ENCODE results near the gene AOPEP. TPM values are rescaled to one million over a fixed set of nuclear protein-coding genes. Genes with fewer than 3 reads are reported as not detected.

AOPEP gene
- total RNA-seq, 1 experiment from 2014 or later, result 32.4 TPM

DNA sequence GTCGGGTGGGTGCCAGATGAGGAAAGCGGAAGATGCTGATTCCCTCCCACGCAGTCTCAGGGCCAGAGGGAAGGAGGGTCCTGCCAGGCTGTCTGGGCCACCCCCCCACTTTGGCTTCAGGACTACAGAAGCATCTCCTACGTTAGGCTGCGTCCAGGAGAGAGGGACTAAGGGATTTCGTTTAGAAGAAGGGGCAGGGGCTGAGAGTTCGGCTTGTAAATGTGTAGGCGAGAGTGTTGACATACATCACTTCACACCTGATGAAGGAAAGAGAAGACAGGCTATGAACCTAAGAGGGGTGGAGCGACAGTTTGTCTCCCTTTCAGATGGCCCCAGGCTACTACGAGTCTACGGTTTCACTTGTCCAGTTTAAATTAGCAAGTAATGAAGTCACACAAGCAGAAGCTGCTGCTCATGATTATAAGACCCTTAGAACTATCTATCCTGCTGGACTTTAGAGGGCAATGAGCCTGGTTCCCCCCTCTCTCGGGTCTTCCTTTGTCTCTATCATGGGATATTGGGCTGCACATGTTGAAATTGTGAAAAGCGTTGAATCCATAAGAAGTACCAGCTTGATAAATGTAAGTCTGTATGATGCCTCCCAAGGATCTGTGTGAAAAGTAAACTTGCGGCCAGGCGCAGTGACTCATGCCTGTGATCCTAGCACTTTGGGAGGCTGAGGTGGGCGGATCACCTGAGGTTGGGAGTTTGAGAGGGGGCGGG is 193.0 kb downstream of the AOPEP start:
- peaks cover 8% of the 10 kb centered on the region for H3K36me3 Mint-ChIP-seq (ENCODE audit: insufficient read depth, unreplicated experiment)
- peak; percentile 95 for DNase-seq (ENCODE audit: unreplicated experiment)
- ChIA-PET CTCF (interaction anchor here (0.7 to 0.8 kb wide), 2 partner anchors 137 to 1448 kb away, joined by 3 read pairs; no protein-coding TSS in a partner anchor), POLR2A (interaction anchor here (0.6 to 8.2 kb wide), 14 partner anchors 10 to 189 kb away, joined by 3 to 80 read pairs (median 4); no protein-coding TSS in a partner anchor)
- intact Hi-C loops (cut with micrococcal nuclease), result loop anchor here (5.0 kb wide), 1 partner anchor 52 kb away; no protein-coding TSS in a partner anchor
- H3K27me3 Mint-ChIP-seq (ENCODE audit: insufficient read depth, unreplicated experiment), result no peaks in the 10 kb centered on the region
- TF ChIP-seq, protein P1, sequence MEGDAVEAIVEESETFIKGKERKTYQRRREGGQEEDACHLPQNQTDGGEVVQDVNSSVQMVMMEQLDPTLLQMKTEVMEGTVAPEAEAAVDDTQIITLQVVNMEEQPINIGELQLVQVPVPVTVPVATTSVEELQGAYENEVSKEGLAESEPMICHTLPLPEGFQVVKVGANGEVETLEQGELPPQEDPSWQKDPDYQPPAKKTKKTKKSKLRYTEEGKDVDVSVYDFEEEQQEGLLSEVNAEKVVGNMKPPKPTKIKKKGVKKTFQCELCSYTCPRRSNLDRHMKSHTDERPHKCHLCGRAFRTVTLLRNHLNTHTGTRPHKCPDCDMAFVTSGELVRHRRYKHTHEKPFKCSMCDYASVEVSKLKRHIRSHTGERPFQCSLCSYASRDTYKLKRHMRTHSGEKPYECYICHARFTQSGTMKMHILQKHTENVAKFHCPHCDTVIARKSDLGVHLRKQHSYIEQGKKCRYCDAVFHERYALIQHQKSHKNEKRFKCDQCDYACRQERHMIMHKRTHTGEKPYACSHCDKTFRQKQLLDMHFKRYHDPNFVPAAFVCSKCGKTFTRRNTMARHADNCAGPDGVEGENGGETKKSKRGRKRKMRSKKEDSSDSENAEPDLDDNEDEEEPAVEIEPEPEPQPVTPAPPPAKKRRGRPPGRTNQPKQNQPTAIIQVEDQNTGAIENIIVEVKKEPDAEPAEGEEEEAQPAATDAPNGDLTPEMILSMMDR (IDR thresholded peaks at IDR 0.05; ENCODE audit: unreplicated experiment), result no peak
- no peaks in the 10 kb centered on the region for H3K9me3 Mint-ChIP-seq (ENCODE audit: unreplicated experiment)
- peak overlapping the region; percentile 59 for H3K4me3 Mint-ChIP-seq (ENCODE audit: unreplicated experiment)
- peaks cover 65% of the 10 kb centered on the region for H3K4me1 Mint-ChIP-seq (ENCODE audit: insufficient read depth, unreplicated experiment)
- no TSS peak for BruUV-seq (replicated peaks)
- H3K27ac Mint-ChIP-seq (ENCODE audit: low read depth, unreplicated experiment), result peak overlapping the region; percentile 85

DNA sequence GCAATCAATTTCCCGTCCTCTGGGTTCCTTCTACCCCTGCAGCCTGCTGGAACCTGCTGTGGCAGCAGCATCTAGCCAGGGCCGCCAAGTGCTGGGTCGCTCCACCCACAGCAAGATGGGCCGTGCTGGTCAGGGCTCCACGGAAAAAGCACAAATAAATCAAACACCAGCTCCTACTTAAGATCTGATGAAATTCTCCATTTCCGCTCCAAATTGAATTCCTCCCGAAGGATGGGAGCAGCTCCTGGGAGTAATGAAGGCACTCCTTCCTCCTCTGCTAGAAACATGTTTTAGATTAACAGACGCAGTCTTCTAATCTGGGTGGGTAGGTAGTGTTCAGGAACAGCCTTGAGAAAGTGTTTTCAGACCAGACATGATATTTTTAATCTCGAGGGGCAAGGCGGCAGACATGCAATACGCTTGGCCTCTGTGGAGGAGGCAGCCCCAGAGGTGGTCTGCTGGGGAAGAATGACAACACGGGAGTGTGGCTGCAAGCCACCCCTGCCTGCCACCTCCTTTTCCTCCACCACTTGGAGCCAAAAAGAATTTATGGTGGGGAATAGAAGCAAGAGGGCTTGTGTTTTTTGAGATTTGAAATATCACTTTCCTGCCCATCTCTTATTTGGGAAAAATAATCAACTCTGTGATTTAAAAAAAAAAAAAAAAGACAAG is 194.1 kb downstream of the AOPEP start:
- TF ChIP-seq, protein P1 (IDR thresholded peaks at IDR 0.05; ENCODE audit: unreplicated experiment), result no peak
- peak overlapping the region; percentile 59 for H3K4me3 Mint-ChIP-seq (ENCODE audit: unreplicated experiment)
- H3K27me3 Mint-ChIP-seq (ENCODE audit: insufficient read depth, unreplicated experiment), result no peaks in the 10 kb centered on the region
- intact Hi-C loops (cut with micrococcal nuclease), result loop anchor here (5.0 kb wide), 1 partner anchor 53 kb away; no protein-coding TSS in a partner anchor
- H3K27ac Mint-ChIP-seq (ENCODE audit: low read depth, unreplicated experiment), result peak overlapping the region; percentile 85
- peaks cover 69% of the 10 kb centered on the region for H3K4me1 Mint-ChIP-seq (ENCODE audit: insufficient read depth, unreplicated experiment)
- ChIA-PET POLR2A (interaction anchor here (0.8 to 8.2 kb wide), 14 partner anchors 19 to 140 kb away, joined by 3 to 80 read pairs (median 4); no protein-coding TSS in a partner anchor), CTCF (no interaction called here)
- no TSS peak for BruUV-seq (replicated peaks)
- DNase-seq (ENCODE audit: unreplicated experiment), result no peak
- peaks cover 6% of the 10 kb centered on the region for H3K36me3 Mint-ChIP-seq (ENCODE audit: insufficient read depth, unreplicated experiment)
- H3K9me3 Mint-ChIP-seq (ENCODE audit: unreplicated experiment), result no peaks in the 10 kb centered on the region

DNA sequence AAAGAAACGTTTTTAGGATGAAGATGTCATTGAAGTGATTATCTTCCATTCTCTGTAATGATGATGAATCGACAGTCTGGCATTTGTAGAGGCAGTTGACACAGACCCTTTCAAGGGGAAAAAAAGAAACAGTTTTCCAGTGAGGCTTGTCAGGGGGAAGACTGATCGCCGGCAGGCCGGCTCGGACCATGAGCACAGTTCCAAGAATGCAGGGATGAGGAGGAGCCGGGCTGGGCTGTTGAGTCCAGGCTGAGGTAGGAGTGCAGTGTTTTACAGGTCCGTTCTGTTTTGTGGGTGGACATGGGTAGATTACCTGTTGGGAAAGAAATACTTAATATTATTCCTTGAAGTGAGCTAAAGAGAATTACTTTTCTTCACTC is 194.6 kb downstream of the AOPEP start:
- Mint-ChIP-seq H3K27ac (ENCODE audit: low read depth, unreplicated experiment) (peak overlapping the region; percentile 85), H3K9me3 (ENCODE audit: unreplicated experiment) (no peaks in the 10 kb centered on the region), H3K4me1 (ENCODE audit: insufficient read depth, unreplicated experiment) (peaks cover 74% of the 10 kb centered on the region), H3K27me3 (ENCODE audit: insufficient read depth, unreplicated experiment) (no peaks in the 10 kb centered on the region), H3K36me3 (ENCODE audit: insufficient read depth, unreplicated experiment) (peaks cover 6% of the 10 kb centered on the region), H3K4me3 (ENCODE audit: unreplicated experiment) (peak overlapping the region; percentile 43)
- peak; percentile 51 for DNase-seq (ENCODE audit: unreplicated experiment)
- intact Hi-C loops (cut with micrococcal nuclease), result loop anchor here (5.0 kb wide), 1 partner anchor 54 kb away; no protein-coding TSS in a partner anchor
- BruUV-seq (replicated peaks), result no TSS peak
- TF ChIP-seq, protein P1 (IDR thresholded peaks at IDR 0.05; ENCODE audit: unreplicated experiment), result no peak
- CTCF ChIA-PET, result no interaction called here
- POLR2A ChIA-PET, result interaction anchor here (0.8 to 8.2 kb wide), 10 partner anchors 8 to 137 kb away, joined by 3 to 80 read pairs (median 10); no protein-coding TSS in a partner anchor

DNA sequence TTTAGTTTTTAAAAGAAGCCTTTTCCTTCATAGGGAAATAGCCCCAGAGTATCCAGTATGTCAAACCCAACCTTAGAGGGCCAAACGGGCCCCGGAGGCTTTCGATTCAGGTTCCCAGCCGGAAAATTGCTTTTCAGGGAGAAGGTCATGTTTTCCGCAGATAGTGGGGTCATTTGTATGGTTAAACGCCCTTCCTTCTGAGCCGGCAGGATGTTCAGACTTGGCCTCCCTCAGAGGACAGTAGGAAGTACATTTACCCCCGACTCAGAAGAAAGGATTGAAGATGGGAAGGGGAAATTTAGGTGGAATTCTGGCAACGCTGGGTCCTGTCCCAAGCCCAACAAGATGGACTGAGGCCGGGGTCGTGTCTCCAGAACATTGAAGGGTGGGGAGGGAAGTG is 195.2 kb downstream of the AOPEP start:
- Mint-ChIP-seq H3K4me1 (ENCODE audit: insufficient read depth, unreplicated experiment) (peaks cover 79% of the 10 kb centered on the region), H3K27me3 (ENCODE audit: insufficient read depth, unreplicated experiment) (no peaks in the 10 kb centered on the region), H3K4me3 (ENCODE audit: unreplicated experiment) (peak overlapping the region; percentile 43), H3K9me3 (ENCODE audit: unreplicated experiment) (no peaks in the 10 kb centered on the region), H3K27ac (ENCODE audit: low read depth, unreplicated experiment) (peak overlapping the region; percentile 85), H3K36me3 (ENCODE audit: insufficient read depth, unreplicated experiment) (peaks cover 6% of the 10 kb centered on the region)
- ChIA-PET POLR2A (interaction anchor here (0.7 to 8.2 kb wide), 14 partner anchors 8 to 138 kb away, joined by 3 to 80 read pairs (median 10); no protein-coding TSS in a partner anchor), CTCF (interaction anchor here (0.6 kb wide), 1 partner anchor 78 kb away, joined by 3 read pairs; no protein-coding TSS in a partner anchor)
- intact Hi-C loops (cut with micrococcal nuclease), result loop anchor here (2.0 to 5.0 kb wide), 3 partner anchors 54 to 117 kb away; no protein-coding TSS in a partner anchor
- no TSS peak for BruUV-seq (replicated peaks)
- no peak for DNase-seq (ENCODE audit: unreplicated experiment)
- TF ChIP-seq, protein P1 (IDR thresholded peaks at IDR 0.05; ENCODE audit: unreplicated experiment), result no peak

Data from MCF 10A (cell line).